Measurements from ENCODE around the gene C1orf94. TPM values are rescaled to one million over a fixed set of nuclear protein-coding genes. Genes with fewer than 3 reads are reported as not detected.

Gene C1orf94
- total RNA-seq, 1 experiment from 2014 or later, result not detected

DNA sequence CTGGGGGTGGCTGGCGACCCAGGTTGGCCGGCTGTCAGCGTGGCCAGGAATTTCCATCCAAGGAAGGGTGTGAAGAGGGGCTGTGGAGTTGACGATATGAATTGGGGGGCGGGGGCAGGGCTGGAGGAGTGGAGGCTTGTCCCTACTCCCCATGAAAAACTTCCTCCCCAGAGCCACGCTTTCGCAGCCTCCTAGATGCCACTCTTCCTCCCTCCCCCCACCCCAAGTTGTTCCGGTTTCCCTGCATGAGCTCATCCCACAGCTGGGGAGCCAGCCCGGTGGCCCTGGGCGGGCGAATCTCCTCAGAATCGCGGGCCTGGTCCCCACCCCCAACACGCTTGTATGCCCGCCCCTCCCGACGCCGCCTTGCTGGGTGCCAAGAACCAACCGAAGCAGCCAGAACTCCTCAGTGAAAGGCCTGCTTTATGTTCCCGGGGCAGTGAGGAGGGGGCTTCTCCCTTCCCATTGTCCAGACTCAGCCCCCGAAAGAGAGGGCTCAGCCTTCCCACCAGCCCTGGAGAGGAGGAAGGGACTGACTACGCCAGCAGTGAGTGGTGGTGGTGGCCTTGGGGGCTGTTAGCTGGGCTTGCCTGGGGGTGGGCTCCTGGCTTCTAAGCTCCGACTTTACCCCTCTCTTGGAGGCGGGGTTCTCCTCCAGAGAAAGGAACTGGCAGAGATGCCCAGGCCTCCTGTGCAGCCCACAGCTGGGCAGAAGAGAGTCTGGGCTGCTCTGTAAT lies 9.9 kb upstream of the C1orf94 start:
- in situ Hi-C loops (cut with HindIII; ENCODE audit: low pct_unique_long_range_greater_than_20kb, low sequenced_read_pairs) (no loop called here), intact Hi-C loops (cut with micrococcal nuclease; ENCODE audit: unreplicated experiment) (no loop called here)
- no peaks in the 10 kb centered on the region; the same call in 1 of the 2 replicates for H3K27me3 ChIP-seq (ENCODE audit: control insufficient read depth, insufficient read depth, low read length)
- POLR2A ChIA-PET, result no interaction called here
- no peaks in the 10 kb centered on the region for H3K36me3 ChIP-seq (ENCODE audit: control insufficient read depth, insufficient read depth, low read length)
- no peak overlapping the region for H3K27ac ChIP-seq (ENCODE audit: low read length)
- no TSS peak for BruUV-seq (replicated peaks)
- CTCF ChIA-PET, result interaction anchor here (0.7 kb wide), 1 partner anchor 15 kb away, joined by 6 read pairs; no protein-coding TSS in a partner anchor
- DNase-seq (ENCODE audit: low read depth, low spot score), result no peak
- ATAC-seq, result no peak
- H3K4me3 ChIP-seq (ENCODE audit: low read depth in 2 of 2, low read length in 2 of 2), result no peak overlapping the region
- TF ChIP-seq SIN3A (IDR thresholded peaks at IDR 0.05; ENCODE audit: borderline replicate concordance, insufficient read depth, low read depth, low read length) (no peak), TCF7L2 (IDR thresholded peaks at IDR 0.05; ENCODE audit: low read depth, low read length) (no peak), POLR2AphosphoS5 (IDR thresholded peaks at IDR 0.05; ENCODE audit: low read depth, low read length) (no peak)
- TF ChIP-seq, protein P1, sequence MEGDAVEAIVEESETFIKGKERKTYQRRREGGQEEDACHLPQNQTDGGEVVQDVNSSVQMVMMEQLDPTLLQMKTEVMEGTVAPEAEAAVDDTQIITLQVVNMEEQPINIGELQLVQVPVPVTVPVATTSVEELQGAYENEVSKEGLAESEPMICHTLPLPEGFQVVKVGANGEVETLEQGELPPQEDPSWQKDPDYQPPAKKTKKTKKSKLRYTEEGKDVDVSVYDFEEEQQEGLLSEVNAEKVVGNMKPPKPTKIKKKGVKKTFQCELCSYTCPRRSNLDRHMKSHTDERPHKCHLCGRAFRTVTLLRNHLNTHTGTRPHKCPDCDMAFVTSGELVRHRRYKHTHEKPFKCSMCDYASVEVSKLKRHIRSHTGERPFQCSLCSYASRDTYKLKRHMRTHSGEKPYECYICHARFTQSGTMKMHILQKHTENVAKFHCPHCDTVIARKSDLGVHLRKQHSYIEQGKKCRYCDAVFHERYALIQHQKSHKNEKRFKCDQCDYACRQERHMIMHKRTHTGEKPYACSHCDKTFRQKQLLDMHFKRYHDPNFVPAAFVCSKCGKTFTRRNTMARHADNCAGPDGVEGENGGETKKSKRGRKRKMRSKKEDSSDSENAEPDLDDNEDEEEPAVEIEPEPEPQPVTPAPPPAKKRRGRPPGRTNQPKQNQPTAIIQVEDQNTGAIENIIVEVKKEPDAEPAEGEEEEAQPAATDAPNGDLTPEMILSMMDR (IDR thresholded peaks at IDR 0.05), result no peak
- TF ChIP-seq, protein P2, sequence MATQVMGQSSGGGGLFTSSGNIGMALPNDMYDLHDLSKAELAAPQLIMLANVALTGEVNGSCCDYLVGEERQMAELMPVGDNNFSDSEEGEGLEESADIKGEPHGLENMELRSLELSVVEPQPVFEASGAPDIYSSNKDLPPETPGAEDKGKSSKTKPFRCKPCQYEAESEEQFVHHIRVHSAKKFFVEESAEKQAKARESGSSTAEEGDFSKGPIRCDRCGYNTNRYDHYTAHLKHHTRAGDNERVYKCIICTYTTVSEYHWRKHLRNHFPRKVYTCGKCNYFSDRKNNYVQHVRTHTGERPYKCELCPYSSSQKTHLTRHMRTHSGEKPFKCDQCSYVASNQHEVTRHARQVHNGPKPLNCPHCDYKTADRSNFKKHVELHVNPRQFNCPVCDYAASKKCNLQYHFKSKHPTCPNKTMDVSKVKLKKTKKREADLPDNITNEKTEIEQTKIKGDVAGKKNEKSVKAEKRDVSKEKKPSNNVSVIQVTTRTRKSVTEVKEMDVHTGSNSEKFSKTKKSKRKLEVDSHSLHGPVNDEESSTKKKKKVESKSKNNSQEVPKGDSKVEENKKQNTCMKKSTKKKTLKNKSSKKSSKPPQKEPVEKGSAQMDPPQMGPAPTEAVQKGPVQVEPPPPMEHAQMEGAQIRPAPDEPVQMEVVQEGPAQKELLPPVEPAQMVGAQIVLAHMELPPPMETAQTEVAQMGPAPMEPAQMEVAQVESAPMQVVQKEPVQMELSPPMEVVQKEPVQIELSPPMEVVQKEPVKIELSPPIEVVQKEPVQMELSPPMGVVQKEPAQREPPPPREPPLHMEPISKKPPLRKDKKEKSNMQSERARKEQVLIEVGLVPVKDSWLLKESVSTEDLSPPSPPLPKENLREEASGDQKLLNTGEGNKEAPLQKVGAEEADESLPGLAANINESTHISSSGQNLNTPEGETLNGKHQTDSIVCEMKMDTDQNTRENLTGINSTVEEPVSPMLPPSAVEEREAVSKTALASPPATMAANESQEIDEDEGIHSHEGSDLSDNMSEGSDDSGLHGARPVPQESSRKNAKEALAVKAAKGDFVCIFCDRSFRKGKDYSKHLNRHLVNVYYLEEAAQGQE (IDR thresholded peaks at IDR 0.05; ENCODE audit: insufficient read depth in 1 of 2, low read depth in 2 of 2, low read length in 1 of 2), result no peak
- H3K4me1 ChIP-seq (ENCODE audit: control insufficient read depth, insufficient read depth, low read length), result no peaks in the 10 kb centered on the region
- no peaks in the 10 kb centered on the region for H3K9me3 ChIP-seq (ENCODE audit: control insufficient read depth, insufficient read depth, low read depth, low read length)

DNA sequence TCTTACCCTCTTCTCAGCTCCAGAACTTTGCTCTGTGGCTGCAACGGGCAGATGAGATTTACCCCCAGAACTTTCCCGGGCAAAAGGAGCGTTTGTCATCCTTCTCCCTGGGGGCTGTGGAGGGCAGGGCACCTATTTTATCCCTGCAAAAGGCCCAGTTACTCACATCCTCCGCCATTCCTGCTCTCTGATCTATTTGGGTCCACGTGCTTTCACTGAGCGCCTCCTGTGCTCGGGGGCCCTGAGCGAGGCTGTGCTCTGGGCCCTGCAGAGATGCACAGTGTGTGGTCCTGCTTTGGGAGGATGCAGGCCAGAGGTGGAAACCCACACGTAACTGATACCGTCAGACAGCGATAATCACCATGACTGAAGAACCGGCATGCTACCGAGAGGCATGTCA lies 9.3 kb upstream of the C1orf94 start:
- Histone ChIP-seq H3K27ac (ENCODE audit: low read length) (no peak overlapping the region), H3K4me1 (ENCODE audit: control insufficient read depth, insufficient read depth, low read length) (no peaks in the 10 kb centered on the region), H3K36me3 (ENCODE audit: control insufficient read depth, insufficient read depth, low read length) (no peaks in the 10 kb centered on the region), H3K9me3 (ENCODE audit: control insufficient read depth, insufficient read depth, low read depth, low read length) (no peaks in the 10 kb centered on the region), H3K27me3 (ENCODE audit: control insufficient read depth, insufficient read depth, low read length) (peaks cover 2% of the 10 kb centered on the region; the same call in 1 of the 2 replicates), H3K4me3 (ENCODE audit: low read depth in 2 of 2, low read length in 2 of 2) (no peak overlapping the region)
- POLR2A ChIA-PET, result no interaction called here
- TF ChIP-seq, protein P2 (IDR thresholded peaks at IDR 0.05; ENCODE audit: insufficient read depth in 1 of 2, low read depth in 2 of 2, low read length in 1 of 2), result no peak
- TF ChIP-seq POLR2AphosphoS5 (IDR thresholded peaks at IDR 0.05; ENCODE audit: low read depth, low read length), result no peak
- TF ChIP-seq TCF7L2 (IDR thresholded peaks at IDR 0.05; ENCODE audit: low read depth, low read length), result no peak
- no peak for TF ChIP-seq SIN3A (IDR thresholded peaks at IDR 0.05; ENCODE audit: borderline replicate concordance, insufficient read depth, low read depth, low read length)
- TF ChIP-seq, protein P1 (IDR thresholded peaks at IDR 0.05), result no peak
- intact Hi-C loops (cut with micrococcal nuclease; ENCODE audit: unreplicated experiment), result no loop called here
- ATAC-seq (no peak), DNase-seq (ENCODE audit: low read depth, low spot score) (no peak)
- no TSS peak for BruUV-seq (replicated peaks)
- in situ Hi-C loops (cut with HindIII; ENCODE audit: low pct_unique_long_range_greater_than_20kb, low sequenced_read_pairs), result no loop called here
- CTCF ChIA-PET, result no interaction called here
